Uterus (tissue), 4 donors: ENCODE data around the gene KIF26B. TPM values are rescaled to one million over a fixed set of nuclear protein-coding genes. Genes with fewer than 3 reads are reported as not detected.

Experiments
- DNase-seq, 2 donors: peaks; one replicate each; pipeline ENCODE4 v3.0.0-alpha.2; 2019 to 2020
- H3K27ac ChIP-seq, 2 donors: fragments of 200-600 bp; sonication (generic); 1 replicate in 1 of 2; 2 replicates in 1 of 2; pipeline ENCODE4 v1.5.1; 2016 to 2018
- H3K27me3 ChIP-seq, 2 donors: fragments of 200-600 bp; sonication (generic); one replicate each; pipeline ENCODE4 v1.5.1; 2018 to 2019; ENCODE audit warnings: control low read depth in 1 of 2
- H3K36me3 ChIP-seq, 2 donors: fragments of 200-600 bp; sonication (generic); one replicate each; pipeline ENCODE4 v1.5.1; 2019; ENCODE audit warnings: control low read depth in 1 of 2
- H3K4me1 ChIP-seq, 2 donors: fragments of 200-600 bp; sonication (generic); one replicate each; pipeline ENCODE4 v1.5.1; 2018 to 2019; ENCODE audit warnings: control low read depth in 1 of 2
- H3K4me3 ChIP-seq, 2 donors: fragments of 200-600 bp; sonication (generic); 1 replicate in 1 of 2; 2 replicates in 1 of 2; pipeline ENCODE4 v1.5.1; 2018 to 2019; ENCODE audit warnings: mild to moderate bottlenecking in 1 of 2
- H3K9me3 ChIP-seq, 2 donors: fragments of 200-600 bp; sonication (generic); one replicate each; pipeline ENCODE4 v1.5.1; 2019; ENCODE audit warnings: control low read depth in 1 of 2
- CTCF ChIP-seq, 4 experiments: fragments of 200-600 bp in 2 of 4; fragments of 450-650 bp in 2 of 4; sonication (generic) in 2 of 4; IDR thresholded peaks; one replicate each; pipeline ENCODE4 v1.5.1; 2016 to 2019; ENCODE audit warnings: antibody characterized with exemption in 4 of 4, mild to moderate bottlenecking in 2 of 4, moderate library complexity in 1 of 4
- POLR2A ChIP-seq, 2 donors: fragments of 450-650 bp; IDR thresholded peaks; one replicate each; pipeline ENCODE4 v1.6.1; 2016; ENCODE audit warnings: antibody characterized with exemption in 2 of 2, mild to moderate bottlenecking in 1 of 2, moderate library complexity in 1 of 2
- intact Hi-C: fragments of 100-400 bp; cut with DNase I; formaldehyde crosslinking; loops from one replicate; pipeline ENCODE4 v1.15.1; 2023; ENCODE audit warnings: low total_unique reads
- total RNA-seq, 4 donors: library from RNA; depleted of rRNA in 3 of 4; stranded (reverse); fragments of >200 nt in 3 of 4; gene quantifications; one replicate each; pipeline versions ENCODE4 v1.1.0 to v1.2.4, GENCODE V29; 2014 to 2023
- donor health status: DM: yes; HTN: yes; CAD: no.

Gene KIF26B
- total RNA-seq, 4 donors from 2014 or later: 0.27 to 17.4 (median 1.3) TPM; not detected in 1

GRCh38 chr1:245261786-245262185 lies 107.0 kb downstream of the KIF26B start:
- Histone ChIP-seq H3K36me3 (no peaks in the 10 kb centered on the region), H3K4me1 (no peaks in the 10 kb centered on the region), H3K9me3 (no peaks in the 10 kb centered on the region), H3K4me3 (no peak overlapping the region), H3K27ac (no peak overlapping the region), H3K27me3 (no peaks in the 10 kb centered on the region)
- TF ChIP-seq POLR2A (IDR thresholded peaks at IDR 0.05) (no peak), CTCF (IDR thresholded peaks at IDR 0.05) (no peak)
- DNase-seq: no peak
- intact Hi-C loops: no loop called here

DNA sequence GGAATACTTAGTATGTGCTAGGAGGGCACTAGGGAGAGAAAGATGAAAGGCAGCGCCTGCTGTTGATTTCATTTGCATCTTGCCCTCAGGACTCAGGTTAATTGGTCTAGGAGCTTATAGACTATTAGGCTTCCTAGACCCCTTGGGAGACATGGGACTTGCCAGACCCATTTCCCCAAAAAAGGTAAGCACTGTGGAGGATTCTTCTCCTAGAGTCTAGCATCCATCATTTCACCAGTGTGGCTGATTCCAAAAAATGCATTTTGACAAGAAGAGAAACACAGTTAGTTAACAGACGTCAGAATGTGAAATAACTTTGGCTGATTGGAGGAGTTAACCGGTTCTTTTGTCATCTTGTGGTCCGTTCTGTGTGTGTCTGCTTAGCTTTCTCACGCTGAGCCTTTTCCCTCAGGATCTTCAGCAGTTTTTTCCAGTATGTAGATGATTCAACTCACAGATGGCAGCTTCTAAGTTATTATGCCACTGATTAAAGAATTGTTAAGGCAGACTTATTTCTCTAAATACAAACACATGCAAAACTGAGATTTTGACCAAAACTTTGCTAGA lies 108.8 kb downstream of the KIF26B start:
- no peaks in the 10 kb centered on the region for H3K36me3 ChIP-seq
- H3K4me1 ChIP-seq: no peaks in the 10 kb centered on the region
- no peak for TF ChIP-seq CTCF (IDR thresholded peaks at IDR 0.05)
- no peak for TF ChIP-seq POLR2A (IDR thresholded peaks at IDR 0.05)
- H3K27me3 ChIP-seq: no peaks in the 10 kb centered on the region
- intact Hi-C loops: no loop called here
- H3K27ac ChIP-seq: no peak overlapping the region
- H3K4me3 ChIP-seq: no peak overlapping the region
- H3K9me3 ChIP-seq: no peaks in the 10 kb centered on the region
- no peak for DNase-seq

DNA sequence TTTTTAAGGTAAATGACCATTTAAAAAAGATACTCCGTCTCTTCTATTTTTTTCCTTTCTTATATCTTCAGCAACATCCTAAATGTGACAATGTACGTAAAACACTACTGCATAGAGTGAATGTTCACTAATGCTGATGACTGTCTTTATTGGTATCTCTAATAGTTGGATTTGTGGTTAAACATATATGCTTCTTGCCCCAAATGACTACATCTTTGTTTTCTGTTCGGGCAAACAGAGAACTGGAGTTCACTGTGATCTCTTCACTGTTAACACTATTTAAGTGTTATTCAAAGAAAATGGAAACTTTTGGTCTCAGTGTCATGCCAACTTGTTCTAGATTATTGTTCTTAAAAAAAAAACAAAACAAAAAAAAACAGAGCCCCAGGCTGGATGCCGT lies 109.4 kb downstream of the KIF26B start:
- Histone ChIP-seq H3K9me3 (no peaks in the 10 kb centered on the region), H3K4me3 (no peak overlapping the region), H3K4me1 (no peaks in the 10 kb centered on the region), H3K27me3 (no peaks in the 10 kb centered on the region), H3K27ac (no peak overlapping the region), H3K36me3 (no peaks in the 10 kb centered on the region)
- TF ChIP-seq CTCF (IDR thresholded peaks at IDR 0.05) (no peak), POLR2A (IDR thresholded peaks at IDR 0.05) (no peak)
- DNase-seq: no peak
- intact Hi-C loops: no loop called here

DNA sequence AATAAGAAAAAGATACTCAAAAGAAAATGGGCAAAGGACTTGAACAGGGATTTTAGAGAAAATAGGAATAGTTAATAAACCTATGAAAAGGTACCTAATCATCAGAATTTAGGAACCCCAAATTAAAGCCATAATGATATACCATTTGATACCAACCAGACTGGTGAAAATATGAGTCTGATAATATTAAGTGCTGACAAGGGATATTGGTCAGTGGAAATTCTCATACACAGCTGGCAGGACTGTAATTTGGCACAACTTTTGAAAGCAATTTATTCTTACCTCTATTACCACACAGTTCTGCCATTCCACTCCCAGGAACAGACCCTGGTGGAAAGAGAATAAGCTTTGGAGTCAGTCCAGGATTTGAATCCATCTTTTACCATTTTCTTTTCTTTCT lies 111.3 kb downstream of the KIF26B start:
- DNase-seq: no peak
- no peak overlapping the region for H3K4me3 ChIP-seq
- H3K9me3 ChIP-seq: no peaks in the 10 kb centered on the region
- H3K27ac ChIP-seq: no peak overlapping the region
- TF ChIP-seq POLR2A (IDR thresholded peaks at IDR 0.05): no peak
- no peaks in the 10 kb centered on the region for H3K36me3 ChIP-seq
- no peaks in the 10 kb centered on the region for H3K4me1 ChIP-seq
- H3K27me3 ChIP-seq: no peaks in the 10 kb centered on the region
- intact Hi-C loops: no loop called here

DNA sequence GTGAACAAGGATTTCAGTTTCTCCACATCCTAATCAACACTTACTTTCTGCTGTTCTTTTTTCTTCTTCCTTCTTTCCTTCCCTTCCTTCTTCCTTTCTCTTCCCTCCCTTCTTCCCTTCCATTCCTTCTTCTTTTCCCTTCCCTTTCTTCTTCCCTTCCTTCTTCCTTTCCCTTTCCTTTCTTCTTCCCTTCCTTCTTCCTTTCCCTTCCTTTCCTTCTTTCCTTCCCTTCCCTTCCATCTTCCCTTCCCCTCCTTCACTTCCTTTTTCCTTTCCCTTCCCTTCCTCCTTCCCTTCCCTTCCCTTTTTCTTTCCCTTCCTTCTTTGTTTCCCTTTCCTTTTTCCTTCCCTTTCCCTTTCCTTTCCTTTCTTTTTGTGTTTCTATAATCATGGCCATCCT lies 115.3 kb downstream of the KIF26B start:
- DNase-seq: no peak
- Histone ChIP-seq H3K4me3 (no peak overlapping the region), H3K36me3 (no peaks in the 10 kb centered on the region), H3K27ac (no peak overlapping the region), H3K9me3 (no peaks in the 10 kb centered on the region), H3K4me1 (no peaks in the 10 kb centered on the region), H3K27me3 (no peaks in the 10 kb centered on the region)
- intact Hi-C loops: no loop called here
- TF ChIP-seq POLR2A (IDR thresholded peaks at IDR 0.05): no peak
- TF ChIP-seq CTCF (IDR thresholded peaks at IDR 0.05): no peak

GRCh38 chr1:245270972-245271371 lies 116.2 kb downstream of the KIF26B start:
- Histone ChIP-seq H3K27me3 (no peaks in the 10 kb centered on the region), H3K4me3 (no peak overlapping the region), H3K9me3 (no peaks in the 10 kb centered on the region), H3K4me1 (no peaks in the 10 kb centered on the region), H3K36me3 (no peaks in the 10 kb centered on the region), H3K27ac (no peak overlapping the region)
- no peak for DNase-seq
- intact Hi-C loops: no loop called here
- TF ChIP-seq CTCF (IDR thresholded peaks at IDR 0.05) (no peak), POLR2A (IDR thresholded peaks at IDR 0.05) (no peak)
